SJSA1 (cell line): ENCODE data around the gene OTUD5. TPM values are rescaled to one million over a fixed set of nuclear protein-coding genes. Genes with fewer than 3 reads are reported as not detected.

Experiments used
- DNase-seq, 2 experiments: peaks; one replicate each; pipeline ENCODE4 v3.0.0-alpha.2; 2015 to 2020; ENCODE audit warnings: low spot score in 2 of 2, low read depth in 1 of 2
- H3K27ac ChIP-seq: fragments of 250-450 bp; sonication (Bioruptor Pico); 2 replicates; pipeline ENCODE4 v1.5.1; 2020; ENCODE audit warnings: mild to moderate bottlenecking, moderate library complexity
- H3K27me3 ChIP-seq: fragments of 250-450 bp; sonication (Bioruptor Pico); replicated peaks from 2 replicates; pipeline ENCODE4 v1.5.1; 2020; ENCODE audit warnings: mild to moderate bottlenecking, moderate library complexity
- H3K36me3 ChIP-seq: fragments of 250-450 bp; sonication (Bioruptor Pico); 2 replicates; pipeline ENCODE4 v1.5.1; 2020; ENCODE audit warnings: mild to moderate bottlenecking
- H3K4me1 ChIP-seq: fragments of 250-450 bp; sonication (Bioruptor Pico); replicated peaks from 2 replicates; pipeline ENCODE4 v1.6.1; 2021; ENCODE audit warnings: mild to moderate bottlenecking
- H3K4me3 ChIP-seq: fragments of 250-450 bp; sonication (Bioruptor Pico); 2 replicates; pipeline ENCODE4 v1.5.1; 2020; ENCODE audit warnings: mild to moderate bottlenecking
- H3K9me3 ChIP-seq: fragments of 250-450 bp; sonication (Bioruptor Pico); replicated peaks from 2 replicates; pipeline ENCODE4 v1.5.1; 2020; ENCODE audit warnings: mild to moderate bottlenecking
- total RNA-seq: library from RNA; depleted of rRNA; stranded (reverse); fragments of >200 nt; shearing (Covaris generic); gene quantifications from 2 replicates; pipeline ENCODE4 v1.2.3, GENCODE V29; 2014

The OTUD5 gene
- total RNA-seq, 1 experiment from 2014 or later, result 20.0 TPM

- H3K9me3 ChIP-seq, result no peaks in the 10 kb centered on the region
- H3K27ac ChIP-seq, result no peak overlapping the region
- peak overlapping the region; percentile 59 for H3K4me3 ChIP-seq
- peaks cover 14% of the 10 kb centered on the region for H3K4me1 ChIP-seq
- H3K36me3 ChIP-seq, result 0 out of 2 replicates have a peak, but pooled peaks cover 7% of the 10 kb centered on the region
- no peak for DNase-seq
- H3K27me3 ChIP-seq, result no peaks in the 10 kb centered on the region
Observed at GRCh38 chrX:48919360-48919841, 38.0 kb downstream of the OTUD5 start.

- peak; percentile 75 to 89 for DNase-seq
- peak within 1 kb of the TSS; percentile 55 for H3K27ac ChIP-seq
Observed at GRCh38 chrX:48918643-48919340, 38.6 kb downstream of the OTUD5 start, which contains the start of gene PIM2. TSS of gene PIM2 (minus strand) at chrX:48919024. CDS start at chrX:48918834, 190 bp downstream.

GRCh38 chrX:48918301-48918642, 39.1 kb downstream of the OTUD5 start:
- H3K27me3 ChIP-seq, result no peaks in the 10 kb centered on the region
- no peak for DNase-seq
- no peaks in the 10 kb centered on the region for H3K9me3 ChIP-seq
- H3K4me1 ChIP-seq, result peaks cover 14% of the 10 kb centered on the region
- H3K27ac ChIP-seq, result 0 out of 2 replicates have a peak overlapping the region, but pooled peaks have one; percentile 51
- H3K36me3 ChIP-seq, result 0 out of 2 replicates have a peak, but pooled peaks cover 2% of the 10 kb centered on the region
- peak overlapping the region; percentile 59 for H3K4me3 ChIP-seq

More at GRCh38 chrX:48918643-48919340, 38.6 kb downstream of the OTUD5 start, which contains the start of gene PIM2:
- H3K27me3 ChIP-seq, result no peaks in the 10 kb centered on the region
- H3K36me3 ChIP-seq, result 0 out of 2 replicates have a peak, but pooled peaks cover 2% of the 10 kb centered on the region
- peaks cover 14% of the 10 kb centered on the region for H3K4me1 ChIP-seq
- H3K4me3 ChIP-seq, result peak within 1 kb of the TSS; percentile 59
- no peaks in the 10 kb centered on the region for H3K9me3 ChIP-seq

GRCh38 chrX:48917139-48918001, 40.0 kb downstream of the OTUD5 start:
- peak; percentile 85 to 91 for DNase-seq
- Histone ChIP-seq H3K27ac (peak overlapping the region; percentile 55), H3K4me1 (peaks cover 14% of the 10 kb centered on the region), H3K9me3 (no peaks in the 10 kb centered on the region), H3K27me3 (no peaks in the 10 kb centered on the region), H3K36me3 (no peaks in the 10 kb centered on the region), H3K4me3 (peak overlapping the region; percentile 59)

GRCh38 chrX:48914593-48915493, 42.6 kb downstream of the OTUD5 start:
- H3K36me3 ChIP-seq, result no peaks in the 10 kb centered on the region
- no peak overlapping the region for H3K4me3 ChIP-seq
- H3K27ac ChIP-seq, result no peak overlapping the region
- no peak for DNase-seq
- no peaks in the 10 kb centered on the region for H3K9me3 ChIP-seq
- no peaks in the 10 kb centered on the region for H3K27me3 ChIP-seq
- peaks cover 13% of the 10 kb centered on the region for H3K4me1 ChIP-seq

- no peak overlapping the region for H3K4me3 ChIP-seq
- H3K36me3 ChIP-seq, result no peaks in the 10 kb centered on the region
- H3K4me1 ChIP-seq, result peaks cover 7% of the 10 kb centered on the region
- DNase-seq, result no peak
- no peaks in the 10 kb centered on the region for H3K27me3 ChIP-seq
- no peak overlapping the region for H3K27ac ChIP-seq
- no peaks in the 10 kb centered on the region for H3K9me3 ChIP-seq
Observed at GRCh38 chrX:48913605-48914366, 43.6 kb downstream of the OTUD5 start.

GRCh38 chrX:48911412-48912182, 45.8 kb downstream of the OTUD5 start, which contains the start of gene SLC35A2:
TSS of gene SLC35A2 (minus strand) at chrX:48911646. CDS start at chrX:48911636, 10 bp downstream.
- H3K4me3 ChIP-seq, result peak within 1 kb of the TSS; percentile 78
- peak; percentile 64 to 72 for DNase-seq
- peak within 1 kb of the TSS; percentile 81 for H3K27ac ChIP-seq
- no peaks in the 10 kb centered on the region for H3K27me3 ChIP-seq
- no peaks in the 10 kb centered on the region for H3K9me3 ChIP-seq
- no peaks in the 10 kb centered on the region for H3K36me3 ChIP-seq
- H3K4me1 ChIP-seq, result no peaks in the 10 kb centered on the region

GRCh38 chrX:48910926-48911411, 46.4 kb downstream of the OTUD5 start:
- no peaks in the 10 kb centered on the region for H3K36me3 ChIP-seq
- H3K4me3 ChIP-seq, result peak overlapping the region; percentile 78
- no peak for DNase-seq
- H3K9me3 ChIP-seq, result no peaks in the 10 kb centered on the region
- peak overlapping the region; percentile 81 for H3K27ac ChIP-seq
- no peaks in the 10 kb centered on the region for H3K27me3 ChIP-seq
- H3K4me1 ChIP-seq, result no peaks in the 10 kb centered on the region

GRCh38 chrX:48909703-48910294, 47.6 kb downstream of the OTUD5 start:
- H3K9me3 ChIP-seq, result no peaks in the 10 kb centered on the region
- no peak overlapping the region for H3K27ac ChIP-seq
- no peak overlapping the region for H3K4me3 ChIP-seq
- no peaks in the 10 kb centered on the region for H3K36me3 ChIP-seq
- H3K27me3 ChIP-seq, result no peaks in the 10 kb centered on the region
- no peak for DNase-seq
- no peaks in the 10 kb centered on the region for H3K4me1 ChIP-seq

- Histone ChIP-seq H3K4me3 (no peak overlapping the region), H3K36me3 (no peaks in the 10 kb centered on the region), H3K4me1 (no peaks in the 10 kb centered on the region), H3K9me3 (no peaks in the 10 kb centered on the region), H3K27ac (no peak overlapping the region), H3K27me3 (no peaks in the 10 kb centered on the region)
- no peak for DNase-seq
Observed at GRCh38 chrX:48908600-48908999, 48.8 kb downstream of the OTUD5 start.

- H3K9me3 ChIP-seq, result no peaks in the 10 kb centered on the region
- peaks cover 19% of the 10 kb centered on the region for H3K36me3 ChIP-seq
- no peak overlapping the region for H3K27ac ChIP-seq
- DNase-seq, result no peak
- H3K27me3 ChIP-seq, result no peaks in the 10 kb centered on the region
- no peak overlapping the region for H3K4me3 ChIP-seq
- H3K4me1 ChIP-seq, result no peaks in the 10 kb centered on the region
Observed at GRCh38 chrX:48905090-48905790, 52.2 kb downstream of the OTUD5 start.
